SK-N-SH (cell line): ENCODE data around the gene INSYN1. TPM values are rescaled to one million over a fixed set of nuclear protein-coding genes. Genes with fewer than 3 reads are reported as not detected.

Source experiments
- CTCF ChIA-PET: fragments of 300-600, 350-600 bp; formaldehyde crosslinking; extraction: SDS; loops from one replicate; lab custom pipeline; 2021; lab: Yijun Ruan, JAX
- POLR2A ChIA-PET: fragments of 350-600 bp; sonication (Branson Sonifier 250); formaldehyde crosslinking; extraction: SDS; loops from one replicate; lab custom pipeline; 2020; ENCODE audit warnings: antibody characterized with exemption, inconsistent platforms; lab: Yijun Ruan, JAX
- DNase-seq: peaks from one replicate; pipeline ENCODE4 v3.0.0; 2012
- H2AFZ ChIP-seq: fragments of 200-600 bp; sonication (generic); 2 replicates; pipeline ENCODE4 v1.8.1; 2016; ENCODE audit warnings: antibody characterized with exemption, mild to moderate bottlenecking, low read depth
- H3F3A ChIP-seq: fragments of 200-600 bp; sonication (generic); replicated peaks from 2 replicates; pipeline ENCODE3; 2016; ENCODE audit warnings: antibody characterized with exemption, mild to moderate bottlenecking; ENCODE audit not compliant: insufficient read depth
- H3K27ac ChIP-seq, 2 experiments: fragments of 200-500 bp in 1 of 2; fragments of 200-600 bp in 1 of 2; sonication (Bioruptor generic) in 1 of 2; sonication (generic), shearing (Covaris generic) in 1 of 2; 2 replicates each; pipeline versions ENCODE4 v1.5.1 to v1.6.1; 2014 to 2016; ENCODE audit warnings: low read depth in 2 of 2, inconsistent platforms in 1 of 2, low read length in 1 of 2, mild to moderate bottlenecking in 1 of 2, mixed read lengths in 1 of 2
- H3K27me3 ChIP-seq: fragments of 200-600 bp; sonication (generic), shearing (Covaris generic); 2 replicates; pipeline ENCODE4 v1.6.1; 2016; ENCODE audit warnings: mixed run types; ENCODE audit not compliant: insufficient read depth
- H3K36me3 ChIP-seq, 2 experiments: fragments of 200-500 bp in 1 of 2; fragments of 200-600 bp in 1 of 2; sonication (Bioruptor generic) in 1 of 2; sonication (generic) in 1 of 2; replicated peaks in 1 of 2; 2 replicates each; pipeline versions ENCODE3 to v1.5.1; 2014 to 2016; ENCODE audit warnings: low read length in 1 of 2, mild to moderate bottlenecking in 1 of 2; ENCODE audit not compliant: insufficient read depth in 2 of 2, control insufficient read depth in 1 of 2
- H3K4me1 ChIP-seq, 2 experiments: fragments of 200-500 bp in 1 of 2; fragments of 200-600 bp in 1 of 2; sonication (Bioruptor generic) in 1 of 2; sonication (generic), shearing (Covaris generic) in 1 of 2; 2 replicates each; pipeline versions ENCODE4 v1.5.1 to v1.6.1; 2014 to 2016; ENCODE audit warnings: low read depth in 1 of 2, low read length in 1 of 2, mixed run types in 1 of 2; ENCODE audit not compliant: insufficient read depth in 2 of 2, control insufficient read depth in 1 of 2
- H3K4me2 ChIP-seq: fragments of 200-600 bp; sonication (generic), shearing (Covaris generic); 2 replicates; pipeline ENCODE4 v1.6.1; 2017; ENCODE audit warnings: mixed run types
- H3K4me3 ChIP-seq, 2 experiments: fragments of 200-500 bp in 1 of 2; fragments of 200-600 bp in 1 of 2; sonication (Bioruptor generic) in 1 of 2; sonication (generic), shearing (Covaris generic) in 1 of 2; 2 replicates each; pipeline versions ENCODE4 v1.5.1 to v1.8.1; 2014 to 2016; ENCODE audit warnings: low read depth in 2 of 2, inconsistent platforms in 1 of 2, low read length in 1 of 2, mild to moderate bottlenecking in 1 of 2, mixed read lengths in 1 of 2, moderate library complexity in 1 of 2
- H3K79me2 ChIP-seq: fragments of 200-600 bp; sonication (generic); 2 replicates; pipeline ENCODE4 v1.8.1; 2017; ENCODE audit warnings: mild to moderate bottlenecking; ENCODE audit not compliant: insufficient read depth
- H3K9ac ChIP-seq: fragments of 200-600 bp; sonication (generic); 2 replicates; pipeline ENCODE4 v1.6.1; 2017; ENCODE audit warnings: mixed run types
- H3K9me2 ChIP-seq: fragments of 200-600 bp; sonication (generic); 2 replicates; pipeline ENCODE4 v1.6.1; 2017; ENCODE audit warnings: mixed run types
- H3K9me3 ChIP-seq: fragments of 200-600 bp; sonication (generic); 2 replicates; pipeline ENCODE4 v1.6.1; 2017; ENCODE audit warnings: mixed run types, mild to moderate bottlenecking, moderate library complexity
- H4K20me1 ChIP-seq: fragments of 200-600 bp; sonication (generic); 2 replicates; pipeline ENCODE4 v1.6.1; 2017; ENCODE audit warnings: mild to moderate bottlenecking, mixed run types; ENCODE audit not compliant: insufficient read depth
- CTCF ChIP-seq: fragments of 200-600 bp; sonication (generic); IDR thresholded peaks from 2 replicates; pipeline ENCODE4 v1.6.1; 2017; ENCODE audit warnings: antibody characterized with exemption, mild to moderate bottlenecking, moderate library complexity
- ELF1 ChIP-seq: IDR thresholded peaks from 2 replicates; pipeline ENCODE4 v1.4.0; 2012
- EP300 ChIP-seq, 2 experiments: IDR thresholded peaks; 2 replicates each; pipeline versions ENCODE4 v1.4.0 to v1.6.1; 2012; ENCODE audit warnings: borderline replicate concordance in 1 of 2, low read depth in 1 of 2, low read length in 1 of 2
- EZH2phosphoT487 ChIP-seq: fragments of 200-600 bp; sonication (generic); IDR thresholded peaks from 2 replicates; pipeline ENCODE4 v1.6.1; 2017; ENCODE audit warnings: low read depth, mixed run types, mild to moderate bottlenecking, antibody characterized with exemption, moderate library complexity, borderline replicate concordance
- FOSL2 ChIP-seq: IDR thresholded peaks from 2 replicates; pipeline ENCODE4 v1.4.0; 2012; ENCODE audit warnings: low read depth, mild to moderate bottlenecking, moderate library complexity, borderline replicate concordance
- FOXJ3 ChIP-seq: sonication (generic); formaldehyde crosslinking; IDR thresholded peaks from 2 replicates; pipeline ENCODE4 v1.5.1; 2020; ENCODE audit warnings: mild to moderate bottlenecking, missing genetic modification reagents
- FOXM1 ChIP-seq: IDR thresholded peaks from 2 replicates; pipeline ENCODE4 v1.4.0; 2012; ENCODE audit warnings: low read depth, mild to moderate bottlenecking
- GABPA ChIP-seq: IDR thresholded peaks from 2 replicates; pipeline ENCODE4 v1.4.0; 2012; ENCODE audit warnings: low read depth, mild to moderate bottlenecking
- JUND ChIP-seq: IDR thresholded peaks from 2 replicates; pipeline ENCODE4 v1.4.0; 2012
- MAX ChIP-seq: IDR thresholded peaks from 2 replicates; pipeline ENCODE4 v1.4.0; 2012; ENCODE audit warnings: low read depth
- MEF2A ChIP-seq: IDR thresholded peaks from 2 replicates; pipeline ENCODE4 v1.4.0; 2012; ENCODE audit warnings: low read depth, borderline replicate concordance
- MXI1 ChIP-seq: IDR thresholded peaks from 2 replicates; pipeline ENCODE4 v1.6.1; 2012; ENCODE audit warnings: mild to moderate bottlenecking, low read depth, low read length, improper control_type of control experiment
- NFIC ChIP-seq: IDR thresholded peaks from 2 replicates; pipeline ENCODE4 v1.4.0; 2012; ENCODE audit warnings: borderline replicate concordance
- NRF1 ChIP-seq: IDR thresholded peaks from 2 replicates; pipeline ENCODE4 v1.6.1; 2012; ENCODE audit warnings: low read depth, mild to moderate bottlenecking, low read length
- POLR2AphosphoS5 ChIP-seq: IDR thresholded peaks from 2 replicates; pipeline ENCODE4 v1.6.1; 2012; ENCODE audit warnings: low read depth, low read length
- RAD21 ChIP-seq: IDR thresholded peaks from 2 replicates; pipeline ENCODE4 v1.6.1; 2012; ENCODE audit warnings: mild to moderate bottlenecking, low read length
- RCOR1 ChIP-seq: fragments of 150-350 bp; IDR thresholded peaks from 2 replicates; pipeline ENCODE4 v1.6.1; 2017; ENCODE audit warnings: antibody characterized with exemption, low read length
- REST ChIP-seq: IDR thresholded peaks from 2 replicates; pipeline ENCODE4 v1.6.1; 2012; ENCODE audit warnings: mild to moderate bottlenecking, low read depth, low read length, moderate library complexity
- RXRA ChIP-seq: IDR thresholded peaks from 2 replicates; pipeline ENCODE4 v1.4.0; 2012; ENCODE audit warnings: low read depth, mild to moderate bottlenecking, borderline replicate concordance
- SIN3A ChIP-seq: IDR thresholded peaks from 2 replicates; pipeline ENCODE4 v1.6.1; 2012; ENCODE audit warnings: low read depth, mild to moderate bottlenecking, low read length, moderate library complexity, borderline replicate concordance
- SMC3 ChIP-seq: IDR thresholded peaks from 2 replicates; pipeline ENCODE4 v1.6.1; 2012; ENCODE audit warnings: low read depth, low read length, improper control_type of control experiment
- TAF1 ChIP-seq: IDR thresholded peaks from 2 replicates; pipeline ENCODE4 v1.6.1; 2012; ENCODE audit warnings: low read depth, mild to moderate bottlenecking, low read length, moderate library complexity, borderline replicate concordance
- TCF12 ChIP-seq: IDR thresholded peaks from 2 replicates; pipeline ENCODE4 v1.4.0; 2012
- TEAD4 ChIP-seq: IDR thresholded peaks from 2 replicates; pipeline ENCODE4 v1.4.0; 2012; ENCODE audit warnings: mild to moderate bottlenecking, borderline replicate concordance; ENCODE audit not compliant: insufficient read depth
- YY1 ChIP-seq: IDR thresholded peaks from 2 replicates; pipeline ENCODE4 v1.4.0; 2012; ENCODE audit warnings: low read depth, mild to moderate bottlenecking
- ZBTB33 ChIP-seq: IDR thresholded peaks from 2 replicates; pipeline ENCODE4 v1.4.0; 2012; ENCODE audit warnings: low read depth, borderline replicate concordance
- WGBS: methylation state at CpG from one replicate; pipeline ENCODE4 v1.1.6; 2017; ENCODE audit warnings: low lambda C conversion rate; 5-methylcytosine and 5-hydroxymethylcytosine counted together
- polyA plus RNA-seq, 3 experiments: library from polyadenylated mRNA; depleted of rRNA; stranded (reverse); fragments of >200 nt; gene quantifications; 2 replicates each; pipeline ENCODE4 v1.2.3, GENCODE V29; 2012

Gene INSYN1
- polyA plus RNA-seq, 1 of the 3 experiments (the other 2 are of a cell fraction), result 3.7 TPM

GRCh38 chr15:73697033-73697467 is 56.1 kb downstream of the INSYN1 start:
- Histone ChIP-seq H3F3A (peaks cover 20% of the 10 kb centered on the region), H3K9ac (peak overlapping the region; percentile 24; the same call in 1 of the 2 replicates), H3K9me2 (no peaks in the 10 kb centered on the region), H3K27me3 (no peaks in the 10 kb centered on the region), H4K20me1 (peaks cover 98% of the 10 kb centered on the region), H3K9me3 (no peaks in the 10 kb centered on the region), H3K27ac (peak overlapping the region; percentile 58 to 69), H3K4me2 (peak overlapping the region; percentile 36; the same call in 1 of the 2 replicates), H3K4me3 (peak overlapping the region in 1 of 2 experiments; percentile 13; a peak in 1 of 4 replicates), H3K79me2 (peaks cover 98% of the 10 kb centered on the region), H3K4me1 (peaks cover 9 to 20% of the 10 kb centered on the region in 2 experiments; a peak in 2 of 4 replicates), H3K36me3 (peaks cover 0 to 9% of the 10 kb centered on the region in 2 experiments), H2AFZ (no peak overlapping the region)
- WGBS, result 37% methylated on average over 9 of the region's 9 CpGs
- ChIA-PET POLR2A (interaction anchor here (0.9 kb wide), 1 partner anchor 12 kb away, joined by 3 read pairs; no protein-coding TSS in a partner anchor), CTCF (interaction anchor here (0.8 to 15.0 kb wide), 9 partner anchors 8 to 413 kb away, joined by 3 to 418 read pairs (median 18); partner anchors contain the start of genes CD276 and NPTN)
- peak; percentile 84 for DNase-seq
- TF ChIP-seq JUND, result peak; percentile 56
- peak; percentile 35 to 54; a peak in 1 of 4 replicates for TF ChIP-seq EP300 (IDR thresholded peaks at IDR 0.05; ENCODE audit: borderline replicate concordance in 1 of 2, low read depth in 1 of 2, low read length in 1 of 2)
- peak; percentile 96 for TF ChIP-seq MAX
- TF ChIP-seq TAF1, result peak; percentile 25; the same call in 1 of the 2 replicates
- TF ChIP-seq ELF1, result peak; percentile 72
- TF ChIP-seq SMC3, result peak; percentile 10; the same call in 1 of the 2 replicates
- peak; percentile 81 for TF ChIP-seq NFIC
- peak; percentile 74; the same call in 1 of the 2 replicates for TF ChIP-seq FOSL2
- peak; percentile 61; the same call in 1 of the 2 replicates for TF ChIP-seq TEAD4
- no peak for TF ChIP-seq NRF1
- no peak for TF ChIP-seq YY1
- TF ChIP-seq ZBTB33, result peak; percentile 53; the same call in 1 of the 2 replicates
- no peak for TF ChIP-seq FOXJ3 (CRISPR knock-in tag)
- no peak for TF ChIP-seq RCOR1
- TF ChIP-seq FOXM1, result no peak
- TF ChIP-seq RXRA, result peak; percentile 62; the same call in 1 of the 2 replicates
- peak; percentile 69 for TF ChIP-seq GABPA
- no peak for TF ChIP-seq EZH2phosphoT487
- TF ChIP-seq RAD21, result 0 out of 2 replicates have a peak, but pooled peaks have one; percentile 1
- peak; percentile 94 for TF ChIP-seq MXI1
- peak; percentile 93 for TF ChIP-seq TCF12
- TF ChIP-seq CTCF, result no peak
- TF ChIP-seq SIN3A, result peak; percentile 98
- TF ChIP-seq POLR2AphosphoS5, result peak; percentile 55; the same call in 1 of the 2 replicates
- no peak for TF ChIP-seq MEF2A
- 0 out of 2 replicates have a peak, but pooled peaks have one; percentile 35 for TF ChIP-seq REST
